ENCODE results near the gene MRLN.

MRLN gene

GRCh38 chr10:59724098-59724938, 28.9 kb downstream of the MRLN start:
- TF ChIP-seq, protein P1, sequence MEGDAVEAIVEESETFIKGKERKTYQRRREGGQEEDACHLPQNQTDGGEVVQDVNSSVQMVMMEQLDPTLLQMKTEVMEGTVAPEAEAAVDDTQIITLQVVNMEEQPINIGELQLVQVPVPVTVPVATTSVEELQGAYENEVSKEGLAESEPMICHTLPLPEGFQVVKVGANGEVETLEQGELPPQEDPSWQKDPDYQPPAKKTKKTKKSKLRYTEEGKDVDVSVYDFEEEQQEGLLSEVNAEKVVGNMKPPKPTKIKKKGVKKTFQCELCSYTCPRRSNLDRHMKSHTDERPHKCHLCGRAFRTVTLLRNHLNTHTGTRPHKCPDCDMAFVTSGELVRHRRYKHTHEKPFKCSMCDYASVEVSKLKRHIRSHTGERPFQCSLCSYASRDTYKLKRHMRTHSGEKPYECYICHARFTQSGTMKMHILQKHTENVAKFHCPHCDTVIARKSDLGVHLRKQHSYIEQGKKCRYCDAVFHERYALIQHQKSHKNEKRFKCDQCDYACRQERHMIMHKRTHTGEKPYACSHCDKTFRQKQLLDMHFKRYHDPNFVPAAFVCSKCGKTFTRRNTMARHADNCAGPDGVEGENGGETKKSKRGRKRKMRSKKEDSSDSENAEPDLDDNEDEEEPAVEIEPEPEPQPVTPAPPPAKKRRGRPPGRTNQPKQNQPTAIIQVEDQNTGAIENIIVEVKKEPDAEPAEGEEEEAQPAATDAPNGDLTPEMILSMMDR (IDR thresholded peaks at IDR 0.05; ENCODE audit: low read depth, low read length) = no peak
- DNase-seq (ENCODE audit: low read depth in 2 of 2) = no peak
- H3K4me3 ChIP-seq (replicated peaks in 1 of 2; ENCODE audit: low read depth in 2 of 2, low read length in 2 of 2) = no peak overlapping the region

DNA sequence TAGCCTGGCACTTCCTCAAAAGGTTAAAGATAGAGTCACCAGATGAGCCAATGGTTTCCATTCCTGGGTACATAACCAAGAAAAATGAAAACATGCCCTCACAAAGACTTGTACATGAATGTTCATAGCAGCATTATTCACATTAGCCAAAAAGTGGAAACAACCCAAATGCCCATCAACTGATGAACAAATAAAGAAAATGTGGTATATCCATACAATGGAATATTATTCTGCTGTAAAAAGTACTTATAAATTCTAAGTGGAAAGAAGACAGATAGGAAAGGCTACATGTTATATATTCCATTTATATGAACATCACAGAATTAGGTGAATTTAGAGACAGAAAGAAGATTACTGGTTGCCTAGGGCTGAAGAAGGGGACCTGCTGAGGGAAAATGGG, 32.9 kb downstream of the MRLN start:
- no peak overlapping the region for H3K4me3 ChIP-seq (replicated peaks in 1 of 2; ENCODE audit: low read depth in 2 of 2, low read length in 2 of 2)
- TF ChIP-seq, protein P1 (IDR thresholded peaks at IDR 0.05; ENCODE audit: low read depth, low read length) = no peak
- DNase-seq (ENCODE audit: low read depth in 2 of 2) = no peak

- H3K4me3 ChIP-seq (replicated peaks in 1 of 2; ENCODE audit: low read depth in 2 of 2, low read length in 2 of 2) = no peak overlapping the region
- TF ChIP-seq, protein P1 (IDR thresholded peaks at IDR 0.05; ENCODE audit: low read depth, low read length) = no peak
- no peak for DNase-seq (ENCODE audit: low read depth in 2 of 2)
Measured at GRCh38 chr10:59719374-59719773, 33.9 kb downstream of the MRLN start.

DNA sequence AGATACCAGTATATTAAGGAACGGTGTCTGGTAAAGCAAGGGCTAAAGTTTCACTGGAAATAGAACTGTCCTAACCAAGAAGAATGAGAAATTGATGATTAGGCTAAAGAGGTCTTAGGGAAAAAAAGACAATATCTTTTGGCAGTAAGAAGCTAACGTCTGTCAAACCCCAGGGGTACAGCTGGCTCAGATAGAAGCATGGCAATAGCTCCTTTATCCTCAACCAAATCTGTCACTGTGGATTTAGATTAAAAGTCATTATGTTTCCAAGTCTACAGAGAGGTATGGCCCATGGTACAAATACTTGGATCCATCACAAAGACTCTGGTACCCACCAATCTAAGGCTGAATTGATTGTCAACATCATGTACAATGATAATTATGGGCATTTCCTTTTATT, 35.0 kb downstream of the MRLN start:
- DNase-seq (ENCODE audit: low read depth in 2 of 2) = no peak
- TF ChIP-seq, protein P1 (IDR thresholded peaks at IDR 0.05; ENCODE audit: low read depth, low read length) = no peak
- no peak overlapping the region for H3K4me3 ChIP-seq (replicated peaks in 1 of 2; ENCODE audit: low read depth in 2 of 2, low read length in 2 of 2)

DNA sequence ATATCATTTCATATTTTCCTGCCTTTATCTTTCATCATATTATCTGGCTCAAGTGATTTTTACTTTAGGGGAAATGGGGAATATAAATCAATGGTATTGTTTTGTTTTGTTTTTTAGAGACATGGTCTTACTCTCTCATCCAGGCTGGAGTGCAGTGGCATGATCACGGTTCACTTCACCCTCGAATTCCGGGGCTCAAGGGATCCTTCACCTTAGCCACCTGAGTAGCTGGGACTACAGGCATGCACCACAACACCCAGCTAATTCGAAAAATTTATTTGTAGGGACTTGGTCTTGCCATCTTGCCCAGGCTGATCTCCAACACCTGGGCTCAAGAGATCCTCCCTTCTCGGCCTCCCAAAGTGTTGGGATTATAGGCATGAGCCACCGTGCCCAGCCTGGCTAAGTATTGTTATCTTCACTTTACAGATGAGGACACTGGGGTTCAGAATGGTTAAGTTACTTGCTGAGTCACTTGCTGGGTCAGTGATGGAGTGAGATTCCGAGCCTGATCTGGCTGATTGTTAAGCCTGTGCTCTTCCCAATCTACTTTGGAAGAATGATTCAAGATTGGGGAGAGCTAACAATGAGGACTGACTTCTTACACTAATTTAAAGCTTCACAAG, 39.9 kb downstream of the MRLN start:
- no peak for DNase-seq (ENCODE audit: low read depth in 2 of 2)
- TF ChIP-seq, protein P1 (IDR thresholded peaks at IDR 0.05; ENCODE audit: low read depth, low read length) = no peak
- no peak overlapping the region for H3K4me3 ChIP-seq (replicated peaks in 1 of 2; ENCODE audit: low read depth in 2 of 2, low read length in 2 of 2)

GRCh38 chr10:59711871-59712494, 41.3 kb downstream of the MRLN start:
- peak in 1 of 2 donors; percentile 5 for DNase-seq (ENCODE audit: low read depth in 2 of 2)
- no peak overlapping the region for H3K4me3 ChIP-seq (replicated peaks in 1 of 2; ENCODE audit: low read depth in 2 of 2, low read length in 2 of 2)
- TF ChIP-seq, protein P1 (IDR thresholded peaks at IDR 0.05; ENCODE audit: low read depth, low read length) = no peak
